ENCODE measurements around the gene KL.

KL gene

GRCh38 chr13:33006134-33006533, 10.1 kb upstream of the KL start:
- DNase-seq, result no peak

DNA sequence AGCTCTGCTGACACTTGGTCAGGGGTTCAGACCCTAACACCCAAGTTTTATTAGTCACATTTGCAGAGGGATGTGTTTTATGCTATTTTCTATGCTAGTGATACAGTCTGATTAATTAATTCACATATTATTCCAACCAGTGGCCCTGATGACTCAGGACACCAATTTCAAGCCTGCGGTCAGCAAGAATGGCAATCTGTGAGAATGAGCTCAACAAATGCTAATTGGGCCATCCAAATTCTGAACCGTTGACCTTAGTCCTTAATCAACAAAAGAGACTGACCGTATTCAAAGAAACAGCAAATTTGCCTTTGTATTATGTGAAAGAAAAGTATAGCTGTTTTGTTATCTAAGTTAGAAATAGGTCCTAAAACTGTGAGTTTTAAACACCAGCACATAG, 9.6 kb upstream of the KL start:
- DNase-seq, result no peak

DNA sequence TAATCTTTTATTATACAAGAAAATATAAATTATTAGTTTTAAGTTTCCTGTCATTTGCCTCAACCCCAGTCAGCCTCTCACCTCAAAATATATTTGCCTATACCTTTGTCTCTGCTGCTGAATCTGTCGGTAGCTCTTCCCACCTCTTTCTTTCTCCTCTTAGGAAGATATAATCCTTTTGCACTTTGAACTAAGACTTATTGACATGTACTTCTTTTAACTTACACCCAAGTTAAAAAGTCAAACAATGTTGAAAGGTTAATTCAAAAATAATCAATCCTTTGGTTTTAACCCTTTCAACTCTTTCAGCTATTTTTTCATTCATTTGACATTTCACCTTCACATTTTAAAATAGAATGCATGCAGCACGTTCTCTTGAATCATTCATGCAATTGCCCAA, 9.0 kb upstream of the KL start:
- DNase-seq, result no peak

- no peak for DNase-seq
Measured at GRCh38 chr13:33007950-33008349, 8.3 kb upstream of the KL start.

DNA sequence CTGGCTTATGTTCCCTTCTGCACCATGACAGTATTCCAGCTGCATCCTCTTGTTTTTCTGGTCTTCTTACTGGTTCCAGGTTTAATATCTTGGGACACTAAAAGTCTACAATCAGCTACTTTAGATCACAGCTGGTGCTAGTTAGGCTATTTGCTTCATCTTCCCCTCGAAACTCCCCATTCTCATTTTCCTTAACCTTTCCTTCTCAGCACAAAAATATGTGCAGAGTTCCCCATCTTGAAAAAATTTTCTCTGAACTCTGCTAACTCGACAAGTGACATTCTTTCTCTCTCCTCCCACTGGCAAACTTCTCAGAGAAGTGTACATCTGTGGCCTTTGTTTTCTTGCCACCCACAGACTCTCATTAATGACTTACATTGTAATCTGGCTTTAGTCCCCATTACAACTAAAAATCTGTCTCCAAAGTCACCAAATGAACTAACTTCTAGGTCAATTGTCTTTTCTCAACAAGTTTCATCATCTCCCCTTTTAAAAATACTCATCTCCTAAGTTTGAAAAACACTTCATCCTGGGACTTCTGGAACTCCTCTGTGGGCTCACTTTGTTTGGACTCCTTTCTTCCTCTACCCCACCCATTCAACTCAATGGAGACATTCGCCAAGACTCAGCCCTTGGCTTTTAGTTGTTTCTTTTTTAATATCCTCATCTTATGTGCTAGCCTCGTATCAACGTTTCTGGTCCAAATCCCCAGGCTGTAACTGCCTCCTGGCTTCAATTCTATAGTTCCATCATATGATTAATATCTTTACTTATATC, 7.1 kb upstream of the KL start:
- no peak for DNase-seq

GRCh38 chr13:33011828-33012470, 4.3 kb upstream of the KL start:
- DNase-seq, result no peak

GRCh38 chr13:33014291-33014690, 1.9 kb upstream of the KL start:
- no peak for DNase-seq

DNA sequence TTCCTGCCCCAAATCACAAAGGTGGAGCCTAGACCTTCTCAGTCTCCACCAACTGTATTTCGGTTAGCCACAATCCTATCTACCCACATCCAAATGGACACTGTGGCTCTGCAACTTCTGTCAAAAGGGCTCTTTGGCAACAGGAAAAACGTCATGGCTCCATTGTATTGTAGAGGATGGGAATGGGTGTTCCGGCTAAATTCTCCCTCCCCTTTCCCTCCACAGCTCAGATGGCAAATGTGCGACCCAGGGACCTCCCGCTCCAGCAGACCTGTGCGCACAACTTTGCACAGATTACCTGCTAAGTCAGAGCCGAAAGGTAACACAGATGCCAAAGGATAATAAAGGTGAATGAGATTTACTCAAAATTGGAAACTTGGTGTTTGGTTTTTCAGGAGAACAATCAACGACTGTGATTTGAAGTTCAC, 968 bp upstream of the KL start:
- DNase-seq, result no peak

- no peak for DNase-seq
Measured at GRCh38 chr13:33015791-33016323, 366 bp upstream of the KL start.

GRCh38 chr13:33017323-33017929, 1.2 kb downstream of the KL start:
- DNase-seq, result no peak

DNA sequence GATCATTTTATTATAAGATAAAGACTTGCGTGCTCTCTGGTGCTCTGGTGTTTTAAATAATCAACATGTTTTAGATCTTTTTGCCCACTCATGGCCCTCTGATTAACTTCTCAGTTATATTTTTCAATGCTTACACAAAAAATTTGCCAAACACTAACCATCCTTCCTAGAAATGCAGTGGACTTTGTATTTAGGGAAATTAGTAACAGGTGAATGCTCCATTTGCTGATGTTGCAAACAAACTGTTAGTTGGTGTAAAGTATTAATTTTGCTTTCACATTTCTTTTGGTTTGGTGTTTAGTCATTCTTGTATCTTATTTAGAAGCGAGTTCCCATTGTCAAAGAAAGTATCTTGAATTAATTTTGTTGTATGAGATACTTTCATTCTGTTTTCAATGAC, 2.7 kb downstream of the KL start:
- DNase-seq, result no peak

GRCh38 chr13:33022986-33023385, 6.8 kb downstream of the KL start:
- no peak for DNase-seq

- no peak for DNase-seq
Measured at GRCh38 chr13:33025220-33025744, 9.1 kb downstream of the KL start.

DNA sequence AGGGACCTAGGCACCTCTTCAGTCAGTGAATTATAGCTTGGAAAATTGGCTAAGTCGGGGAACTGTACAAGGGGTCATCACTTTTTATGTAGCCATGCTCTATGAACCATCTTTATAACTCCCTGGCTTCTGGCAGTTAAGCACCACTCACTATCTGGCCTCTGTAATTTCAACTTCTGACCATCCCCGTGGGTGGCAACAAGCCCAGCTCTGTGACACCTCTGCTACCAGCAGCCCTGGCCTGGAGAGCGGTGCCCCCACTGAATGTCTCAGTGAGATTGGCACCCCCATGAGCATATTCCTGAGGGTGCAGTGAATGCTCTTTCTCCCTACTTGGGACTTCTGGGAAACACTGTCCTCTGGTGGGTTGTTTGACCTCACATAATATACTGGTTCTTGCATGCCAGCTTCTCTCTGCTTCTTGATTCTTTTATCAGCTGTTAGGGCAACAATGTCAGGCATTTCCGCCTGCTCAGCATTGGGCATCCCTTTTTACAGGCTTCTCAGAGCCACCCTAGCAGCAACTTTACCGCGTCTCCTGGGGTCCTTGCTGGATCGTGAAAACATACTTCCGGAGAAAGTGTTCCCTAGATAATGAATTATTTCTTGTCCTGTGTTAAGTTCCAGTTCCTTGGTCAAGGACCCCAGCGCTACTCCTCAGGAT, 10.4 kb downstream of the KL start:
- DNase-seq, result no peak

DNA sequence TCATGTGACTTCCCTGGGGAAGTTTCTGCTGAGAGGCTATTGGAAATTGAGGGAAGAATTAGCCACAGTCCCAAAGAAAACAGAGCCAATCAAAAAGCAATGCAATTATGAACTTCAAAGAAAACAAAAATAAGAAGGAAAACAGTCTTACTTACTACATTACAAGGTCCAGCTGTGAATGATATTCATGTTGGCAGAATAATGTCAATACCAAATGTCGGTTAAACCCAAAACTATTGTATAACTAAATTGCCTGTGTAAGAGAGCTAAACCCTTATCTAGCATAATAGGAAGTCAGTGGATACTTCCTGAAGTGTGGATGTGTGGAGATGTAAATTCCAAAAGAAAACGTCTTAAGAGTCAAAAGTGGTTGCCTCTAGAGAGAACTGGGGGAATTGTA, 12.4 kb downstream of the KL start:
- DNase-seq, result no peak

DNA sequence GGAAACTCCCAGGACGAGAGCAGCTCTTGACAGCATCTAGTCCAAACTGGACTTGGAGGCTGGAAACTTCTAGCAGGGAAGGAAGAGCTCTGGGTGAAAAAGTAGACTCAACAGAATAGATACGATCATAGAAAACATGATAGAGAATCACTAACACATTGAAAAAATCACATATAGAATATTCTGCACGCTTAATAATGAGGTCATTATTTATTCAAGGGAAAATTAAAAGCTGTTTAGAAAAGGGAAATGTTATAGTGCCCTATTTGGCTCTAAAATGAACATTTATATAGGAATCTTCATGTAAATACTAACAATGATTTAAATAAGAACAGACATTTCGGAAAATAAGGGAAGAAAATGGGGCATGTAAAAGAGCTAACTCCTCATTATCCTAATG, 15.1 kb downstream of the KL start:
- DNase-seq, result no peak

- no peak for DNase-seq
Measured at GRCh38 chr13:33032037-33032625, 15.9 kb downstream of the KL start.

DNA sequence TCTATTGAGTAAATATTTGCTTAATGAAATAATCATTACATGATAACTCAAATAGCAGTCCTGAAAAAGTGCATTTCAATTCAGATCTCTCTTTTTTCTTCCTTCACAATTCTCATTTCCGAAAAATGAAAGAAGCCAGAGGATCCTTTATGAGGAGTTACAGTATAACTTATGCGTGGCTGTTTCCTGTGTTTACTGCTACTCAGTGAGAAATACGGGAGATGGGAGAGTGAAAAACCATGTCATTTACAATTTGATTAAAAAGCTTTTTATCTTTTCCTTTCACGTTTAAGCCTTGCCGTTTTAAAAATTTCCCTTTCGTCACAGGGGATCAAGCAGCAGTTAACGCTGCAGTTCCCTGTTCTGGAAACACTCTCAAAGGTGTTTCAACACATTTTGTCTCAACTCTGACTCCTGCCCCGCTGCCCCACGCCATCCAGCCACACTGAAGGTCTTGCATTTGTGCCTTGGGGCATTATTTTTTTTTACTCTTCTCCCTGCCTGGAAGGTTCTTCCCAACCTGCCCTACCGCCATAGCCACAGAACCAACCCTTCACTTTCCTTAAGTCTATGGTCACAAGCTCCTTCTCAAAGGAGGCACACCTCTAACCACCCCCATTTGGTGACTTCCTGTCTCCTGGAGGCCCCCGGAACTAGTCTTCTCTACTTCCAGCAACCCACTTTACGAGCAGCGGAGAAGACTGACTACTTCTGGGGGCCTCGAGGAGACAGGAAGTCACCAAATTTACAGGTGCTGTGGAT, 17.0 kb downstream of the KL start:
- no peak for DNase-seq

GRCh38 chr13:33033986-33034385, 17.8 kb downstream of the KL start:
- DNase-seq, result no peak

DNA sequence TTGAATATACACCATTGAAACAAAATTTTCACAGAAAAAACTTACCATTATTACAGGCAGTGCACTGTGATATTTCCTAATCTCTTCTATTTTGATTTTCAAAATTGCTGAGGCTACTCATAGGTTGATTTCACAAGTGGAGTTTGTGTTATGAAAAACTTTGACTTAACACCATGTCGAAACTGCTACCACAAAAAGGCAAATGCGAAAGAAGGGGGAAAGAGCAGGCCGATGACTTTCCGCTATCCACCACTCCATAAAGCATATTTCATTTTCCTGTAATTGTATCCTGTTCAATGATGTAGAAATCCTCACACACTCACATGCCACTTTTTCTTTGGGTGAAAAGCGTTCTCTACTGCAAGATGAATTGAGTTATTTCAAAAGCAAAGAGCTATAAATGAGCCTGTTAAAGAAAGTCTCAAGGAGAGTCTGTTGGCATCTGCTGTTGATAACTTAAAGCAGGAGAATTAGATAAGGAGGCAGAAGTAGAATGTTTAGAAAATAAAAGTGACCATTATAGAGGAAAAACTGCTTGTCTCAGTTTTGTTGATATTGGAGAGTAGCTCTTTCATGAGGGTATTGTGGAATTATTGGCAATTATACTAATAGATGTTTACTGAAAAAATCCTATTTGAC, 18.8 kb downstream of the KL start:
- DNase-seq, result no peak

GRCh38 chr13:33037673-33038072, 21.4 kb downstream of the KL start:
- no peak for DNase-seq

DNA sequence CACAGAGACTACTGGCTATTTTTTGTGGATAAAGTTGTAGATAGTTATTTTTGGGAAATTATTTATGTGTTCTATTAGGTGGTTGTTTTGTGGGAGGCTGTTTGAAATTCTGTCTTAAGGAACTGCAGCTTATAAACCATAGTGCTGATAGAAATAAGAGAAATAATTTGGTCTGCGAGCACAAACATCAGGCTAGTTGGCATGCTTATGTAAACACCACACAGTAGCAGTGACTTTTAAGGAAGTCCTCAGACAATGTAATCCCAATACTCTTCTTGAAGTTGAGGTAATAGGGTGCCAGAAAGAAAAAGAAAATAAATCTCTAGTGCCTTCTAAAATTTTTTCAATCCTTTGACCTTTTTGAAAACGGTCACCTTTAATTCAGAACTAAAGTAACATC, 23.9 kb downstream of the KL start:
- DNase-seq, result no peak

Measured in activated CD4-positive, alpha-beta T cell treated with anti-CD3 and anti-CD28 coated beads, Interleukin-2, amount 50 U/mL, for 4 hours (primary cell).